ENCODE measurements around the gene RELL2.

The RELL2 gene

DNA sequence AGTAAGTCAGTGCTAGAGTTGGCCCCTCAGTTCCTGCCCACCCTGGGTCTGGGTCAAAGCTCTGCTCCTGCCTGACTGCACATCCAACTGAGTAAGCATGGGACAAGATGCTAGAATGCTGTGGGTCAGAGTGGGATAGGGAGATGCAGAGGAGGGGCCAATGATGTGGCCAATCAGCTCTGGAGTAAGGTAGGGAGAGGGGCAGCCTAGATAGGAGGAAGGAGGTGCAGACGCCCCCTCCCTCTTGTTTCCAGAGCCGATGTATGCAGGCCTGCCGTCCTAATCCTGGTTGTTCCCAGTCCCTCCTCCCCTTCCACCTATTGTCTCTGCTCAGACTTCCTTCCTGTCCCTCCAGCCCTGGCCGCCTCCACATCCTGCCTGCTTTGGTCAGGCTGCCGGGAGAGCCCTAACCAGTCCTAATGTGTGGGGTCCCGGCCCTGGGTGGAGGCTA is 44.0 kb downstream of the RELL2 start:
- peak in 1 of 4 experiments; percentile 55 for DNase-seq

DNA sequence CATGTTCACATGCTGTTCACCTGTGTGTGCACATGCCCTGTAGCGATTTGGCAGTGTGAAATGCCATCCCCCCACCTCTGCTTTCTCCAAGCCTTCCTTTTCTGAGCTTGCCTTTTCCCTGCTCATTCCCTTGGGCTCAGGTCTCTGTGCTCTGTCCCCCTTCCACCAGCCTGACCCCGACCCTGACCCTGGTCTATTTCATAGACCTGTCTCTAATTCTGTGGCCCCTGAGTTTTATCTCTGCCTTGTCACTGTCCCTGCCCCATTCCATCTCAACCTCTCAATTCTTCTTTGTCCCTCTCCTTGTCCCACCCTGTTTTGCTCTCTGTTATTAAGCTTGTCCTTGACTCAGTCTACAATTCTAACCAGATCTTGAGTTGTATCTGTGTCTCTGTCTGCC is 44.5 kb downstream of the RELL2 start:
- no peak for DNase-seq

DNA sequence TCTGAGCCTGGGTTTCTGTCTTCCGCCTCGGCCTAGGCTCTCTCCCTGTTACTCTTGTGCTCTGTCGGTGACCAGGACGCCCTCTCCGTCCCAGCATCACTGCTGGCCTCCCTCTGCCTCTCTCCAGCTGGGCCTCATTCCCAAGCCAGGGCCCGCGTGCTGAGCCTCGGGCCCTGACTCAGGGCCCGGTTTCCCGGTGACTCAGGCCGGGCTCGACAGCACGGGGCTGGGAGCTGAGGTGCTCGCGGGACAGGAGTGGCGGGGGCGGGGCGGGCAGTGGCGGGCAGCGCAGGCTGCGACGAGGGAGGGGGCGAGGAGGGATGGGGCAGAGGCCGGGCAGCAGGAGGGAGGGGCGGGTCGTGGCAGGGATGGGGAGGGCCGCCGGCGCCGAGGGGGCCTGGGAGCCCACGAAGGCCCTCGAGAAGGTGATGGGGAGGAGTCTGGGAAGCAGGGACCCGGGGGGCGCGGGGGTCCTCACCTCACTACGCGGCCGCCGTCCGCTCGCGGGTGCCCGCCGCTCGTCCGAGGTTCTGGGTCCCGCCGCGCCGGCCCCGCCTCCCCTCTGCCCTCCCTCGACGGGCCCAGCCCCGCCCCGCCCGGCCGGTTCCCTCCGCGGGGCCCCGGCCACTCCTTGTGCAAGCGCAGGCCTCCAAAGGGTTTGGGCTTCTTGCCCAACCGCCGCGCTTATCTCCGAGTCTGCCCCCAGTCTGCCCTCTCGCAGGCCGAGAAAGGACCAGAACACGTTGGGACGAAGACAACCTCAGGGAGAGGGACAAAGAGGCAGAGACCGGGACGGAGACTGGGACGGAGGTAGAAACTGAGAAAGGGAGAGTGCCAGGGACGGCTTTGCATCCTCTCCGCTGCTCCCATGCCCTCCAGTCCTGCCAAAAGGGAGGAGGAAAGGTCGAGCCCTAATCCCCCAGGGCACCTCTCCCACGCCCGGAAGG is 45.2 kb downstream of the RELL2 start, which contains the start of gene ARAP3:
ARAP3 (minus strand) TSS at position 536 of the 947 bp plus-strand sequence. CDS start 1,744 bp downstream, outside the sequence.
- peak; percentile 64 to 90 (median 80) for DNase-seq

DNA sequence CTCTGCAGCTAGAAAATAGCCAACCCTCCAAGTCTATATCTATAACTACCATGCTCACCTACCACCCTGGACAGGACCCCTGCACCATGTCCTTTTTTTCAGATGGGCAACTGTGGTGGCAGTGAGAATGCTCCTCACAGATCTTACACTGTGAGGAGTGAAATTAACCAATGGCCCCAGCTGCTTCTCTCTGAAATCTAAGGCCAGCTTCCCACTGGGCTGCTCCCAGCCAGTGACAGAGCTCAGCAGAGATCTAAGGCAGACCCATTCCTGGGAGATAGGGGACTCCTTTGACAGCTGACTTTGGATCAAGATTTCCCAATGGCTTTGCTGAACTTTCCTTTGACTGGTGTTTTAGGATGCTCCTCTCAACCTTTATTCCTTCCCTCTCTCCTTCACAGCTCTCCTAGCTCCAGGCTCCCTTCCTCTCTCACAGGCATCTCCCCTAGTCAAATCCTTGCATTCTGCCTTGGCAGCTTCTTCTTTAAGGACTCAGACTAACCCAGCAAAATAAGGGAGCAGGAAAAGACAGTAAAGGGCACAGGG is 46.9 kb downstream of the RELL2 start:
- DNase-seq, result peak in 1 of 4 experiments; percentile 28

DNA sequence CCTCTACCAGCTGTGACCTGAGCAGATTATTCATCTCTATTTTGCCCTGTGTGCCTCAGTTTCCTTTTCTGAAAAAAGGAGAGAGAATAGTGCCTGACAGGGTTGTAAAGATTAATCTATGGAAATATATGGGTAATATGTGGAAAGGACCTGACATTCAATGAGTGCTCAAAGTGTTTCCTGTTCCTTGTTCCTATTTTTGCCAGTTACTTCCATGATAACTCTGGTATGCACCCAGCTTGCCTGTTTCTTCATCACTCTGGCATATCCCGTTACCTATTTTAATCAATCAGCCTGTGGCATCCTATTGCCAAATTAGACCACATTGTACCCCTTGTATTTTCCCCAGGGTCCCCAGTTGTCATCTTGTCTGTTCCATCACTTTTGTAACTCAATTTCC is 48.8 kb downstream of the RELL2 start:
- DNase-seq, result peak in 3 of 4 experiments; percentile 24 to 59 (median 55)

DNA sequence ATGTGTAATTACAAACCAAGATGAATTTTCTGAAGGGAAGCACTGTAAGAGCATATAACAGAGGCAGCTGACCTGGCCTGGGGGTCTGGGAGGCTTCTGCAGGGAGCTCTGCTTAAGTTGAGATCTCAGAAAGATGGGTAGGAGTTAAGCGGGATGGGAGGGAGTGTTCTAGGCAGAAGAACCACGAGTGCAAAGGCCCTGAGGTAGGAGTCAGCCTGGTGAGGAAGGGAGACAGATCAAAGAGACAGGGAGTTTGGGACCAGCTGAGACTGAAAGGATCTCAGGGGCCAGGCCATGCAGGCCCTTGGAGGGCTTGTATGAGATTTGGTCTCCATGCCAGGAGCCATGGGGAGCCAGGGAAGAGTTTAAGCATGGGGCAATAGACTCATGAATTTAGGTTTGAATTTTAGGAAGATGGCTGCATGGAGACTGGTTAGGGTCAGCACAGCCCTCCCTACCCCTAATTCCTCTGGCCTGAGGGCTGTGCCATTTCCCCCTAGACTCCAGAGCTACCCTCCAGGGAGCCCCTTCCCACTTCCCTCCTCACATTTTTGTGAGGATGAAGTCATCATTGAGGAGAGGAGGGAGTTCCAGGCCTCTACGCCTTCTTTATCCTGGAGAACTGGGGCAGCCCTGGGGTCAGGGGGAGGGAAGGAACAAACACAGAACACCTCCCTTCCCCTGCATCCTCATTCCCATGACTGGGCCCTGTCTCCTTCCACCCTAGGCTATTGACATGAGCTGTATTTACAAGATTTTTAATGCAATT is 50.0 kb downstream of the RELL2 start:
- no peak for DNase-seq

Measured in suppressor macrophage (primary cell).